Embryonic facial prominence (tissue), 1 donor: Measurements from ENCODE around the gene RECK.
"Not testable (repeated sequence)": the region's sequence is repeated elsewhere in the genome, so short reads cannot be mapped to it uniquely, and the experiment has no call there.

Experiments
- DNase-seq: peaks from one replicate; pipeline ENCODE4 v3.0.0-alpha.2; 2016; ENCODE audit errors: extremely low spot score

The RECK gene, protein sequence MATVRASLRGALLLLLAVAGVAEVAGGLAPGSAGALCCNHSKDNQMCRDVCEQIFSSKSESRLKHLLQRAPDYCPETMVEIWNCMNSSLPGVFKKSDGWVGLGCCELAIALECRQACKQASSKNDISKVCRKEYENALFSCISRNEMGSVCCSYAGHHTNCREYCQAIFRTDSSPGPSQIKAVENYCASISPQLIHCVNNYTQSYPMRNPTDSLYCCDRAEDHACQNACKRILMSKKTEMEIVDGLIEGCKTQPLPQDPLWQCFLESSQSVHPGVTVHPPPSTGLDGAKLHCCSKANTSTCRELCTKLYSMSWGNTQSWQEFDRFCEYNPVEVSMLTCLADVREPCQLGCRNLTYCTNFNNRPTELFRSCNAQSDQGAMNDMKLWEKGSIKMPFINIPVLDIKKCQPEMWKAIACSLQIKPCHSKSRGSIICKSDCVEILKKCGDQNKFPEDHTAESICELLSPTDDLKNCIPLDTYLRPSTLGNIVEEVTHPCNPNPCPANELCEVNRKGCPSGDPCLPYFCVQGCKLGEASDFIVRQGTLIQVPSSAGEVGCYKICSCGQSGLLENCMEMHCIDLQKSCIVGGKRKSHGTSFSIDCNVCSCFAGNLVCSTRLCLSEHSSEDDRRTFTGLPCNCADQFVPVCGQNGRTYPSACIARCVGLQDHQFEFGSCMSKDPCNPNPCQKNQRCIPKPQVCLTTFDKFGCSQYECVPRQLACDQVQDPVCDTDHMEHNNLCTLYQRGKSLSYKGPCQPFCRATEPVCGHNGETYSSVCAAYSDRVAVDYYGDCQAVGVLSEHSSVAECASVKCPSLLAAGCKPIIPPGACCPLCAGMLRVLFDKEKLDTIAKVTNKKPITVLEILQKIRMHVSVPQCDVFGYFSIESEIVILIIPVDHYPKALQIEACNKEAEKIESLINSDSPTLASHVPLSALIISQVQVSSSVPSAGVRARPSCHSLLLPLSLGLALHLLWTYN

DNA sequence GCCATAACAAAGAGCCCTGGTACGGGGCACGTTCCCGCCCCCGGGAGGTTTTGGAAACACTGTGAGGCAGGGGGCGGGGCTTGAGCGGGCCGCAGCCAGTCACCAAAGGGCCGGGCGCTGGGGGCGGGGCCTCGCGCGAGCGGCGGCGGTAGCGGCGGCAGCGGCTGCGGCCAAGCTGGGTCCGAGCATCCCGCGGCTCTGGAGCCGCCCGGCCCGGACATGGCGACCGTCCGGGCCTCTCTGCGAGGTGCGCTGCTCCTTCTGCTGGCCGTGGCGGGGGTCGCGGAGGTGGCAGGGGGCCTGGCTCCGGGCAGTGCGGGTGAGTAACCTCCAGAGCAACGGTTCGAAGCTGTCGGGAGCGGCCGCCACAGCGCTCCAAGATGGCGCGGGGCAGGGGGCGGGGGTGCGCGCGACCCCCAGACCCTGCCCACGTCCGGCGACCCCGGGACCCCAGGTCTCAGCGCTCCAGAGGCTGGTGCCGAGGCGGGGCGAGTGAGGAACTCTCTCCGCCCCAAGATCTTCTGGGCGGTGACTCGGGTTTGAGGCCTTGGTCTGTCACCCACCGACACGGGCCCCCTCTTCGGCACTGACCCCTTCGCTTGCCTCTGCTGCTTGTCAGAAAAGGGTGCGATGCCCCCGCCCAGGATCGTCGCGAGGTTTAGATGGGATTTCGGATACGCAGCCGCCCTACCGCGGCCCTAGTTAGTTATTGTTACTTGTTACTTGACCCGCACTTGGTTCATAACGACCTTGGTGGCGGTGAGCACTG lies at the start of gene RECK:
Gene RECK (plus strand): TSS at position 134 of the 769 bp plus-strand sequence. CDS start 86 bp downstream, at position 220.
- peak; percentile 48 for DNase-seq

DNA sequence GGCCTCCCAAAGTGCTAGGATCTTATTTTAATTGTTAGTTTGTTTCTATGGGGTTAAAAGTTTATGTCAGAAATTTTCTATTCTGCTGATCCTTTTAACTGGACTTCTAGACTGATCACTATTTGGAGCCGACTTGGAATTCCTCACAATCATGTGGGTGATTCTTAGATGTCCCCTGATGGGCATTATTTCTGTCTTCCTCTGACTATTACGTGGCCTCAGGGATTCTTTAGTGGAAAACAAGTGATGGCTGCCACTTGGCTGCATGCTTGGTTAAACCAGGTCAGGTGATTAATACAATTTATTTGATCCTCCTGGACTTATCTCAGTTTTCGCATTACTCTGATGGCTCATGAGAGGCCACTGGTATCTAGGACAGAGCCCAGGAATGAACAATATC lies 46.6 kb upstream of the RECK start:
- no peak for DNase-seq

GRCh38 chr9:35993136-35993535 lies 43.6 kb upstream of the RECK start:
- DNase-seq: not testable (repeated sequence)

DNA sequence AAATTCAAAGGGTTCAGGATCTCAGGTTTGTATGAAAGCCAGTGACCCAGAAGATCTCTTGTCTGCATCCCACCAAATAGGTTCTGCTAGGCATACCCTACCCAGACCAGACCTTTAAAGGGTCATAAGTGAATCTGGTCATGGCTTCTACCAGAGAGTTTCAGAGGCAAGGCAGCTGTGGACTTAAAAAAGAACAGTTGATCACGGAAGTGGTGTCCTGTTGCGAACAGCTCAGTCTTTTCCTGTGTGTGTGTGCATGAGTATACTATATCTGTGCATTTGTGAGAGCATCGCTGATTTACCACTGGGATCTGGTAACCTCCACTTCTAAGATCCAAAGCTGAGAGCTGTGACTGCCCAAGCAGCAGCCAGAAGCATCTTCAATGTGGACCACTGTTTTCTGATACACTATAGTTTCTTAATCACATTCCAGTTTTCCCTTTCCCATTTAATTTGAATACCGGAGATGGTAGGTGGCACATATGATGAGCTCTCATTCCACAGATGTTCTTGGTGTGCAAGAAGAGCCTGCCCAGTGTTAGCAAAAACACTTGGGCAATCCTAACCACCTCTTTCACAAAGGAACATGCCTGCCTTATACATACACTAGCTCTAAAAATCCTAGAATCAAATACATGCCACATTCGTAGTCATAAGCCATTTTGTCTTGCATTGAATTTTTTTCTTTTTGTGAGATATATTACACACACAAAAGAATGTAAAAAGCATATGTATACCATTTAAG lies 42.6 kb upstream of the RECK start:
- DNase-seq: no peak

- DNase-seq: no peak
Observed at GRCh38 chr9:35994959-35995358, 41.8 kb upstream of the RECK start.

GRCh38 chr9:35996358-35996970 lies 40.2 kb upstream of the RECK start:
- no peak for DNase-seq

DNA sequence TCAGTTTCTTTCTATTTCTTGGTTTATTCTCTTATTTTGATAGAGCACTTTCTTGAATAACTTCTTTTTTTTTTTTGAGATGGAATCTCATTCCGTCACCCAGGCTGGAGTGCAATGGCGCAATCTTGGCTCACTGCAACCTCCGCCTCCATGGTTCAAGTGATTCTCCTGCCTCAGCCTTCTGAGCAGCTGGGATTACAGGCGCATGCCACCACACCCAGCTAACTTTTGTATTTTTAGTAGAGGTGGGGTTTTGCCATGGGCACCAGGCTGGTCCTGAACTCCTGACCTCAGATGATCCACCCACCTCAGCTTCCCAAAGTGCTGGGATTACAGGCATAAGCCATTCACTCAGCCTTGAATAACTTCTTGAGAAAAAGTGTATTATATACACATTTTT lies 39.7 kb upstream of the RECK start:
- not testable (repeated sequence) for DNase-seq

GRCh38 chr9:35998333-35998732 lies 38.4 kb upstream of the RECK start:
- no peak for DNase-seq

DNA sequence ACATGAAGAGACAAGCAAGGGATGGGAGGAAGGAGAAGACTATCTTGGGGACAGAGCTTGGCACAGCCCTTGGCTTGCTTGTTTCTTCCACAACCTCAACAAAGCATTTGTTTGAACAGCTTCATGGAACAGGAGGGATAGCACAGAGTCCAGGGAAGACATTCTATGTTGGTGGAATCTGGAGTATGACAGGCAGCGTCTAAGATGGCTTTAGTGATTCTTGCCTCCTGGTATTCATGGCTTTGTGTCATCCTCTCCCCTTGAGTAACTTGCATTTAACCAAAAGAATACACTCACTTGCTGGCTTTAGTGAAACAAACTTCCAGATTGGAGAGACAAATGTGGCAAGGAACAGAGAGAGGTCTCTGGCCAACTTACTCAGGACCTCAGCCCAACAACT lies 30.8 kb upstream of the RECK start:
- DNase-seq: no peak

- no peak for DNase-seq
Observed at GRCh38 chr9:36006549-36007315, 30.0 kb upstream of the RECK start.

DNA sequence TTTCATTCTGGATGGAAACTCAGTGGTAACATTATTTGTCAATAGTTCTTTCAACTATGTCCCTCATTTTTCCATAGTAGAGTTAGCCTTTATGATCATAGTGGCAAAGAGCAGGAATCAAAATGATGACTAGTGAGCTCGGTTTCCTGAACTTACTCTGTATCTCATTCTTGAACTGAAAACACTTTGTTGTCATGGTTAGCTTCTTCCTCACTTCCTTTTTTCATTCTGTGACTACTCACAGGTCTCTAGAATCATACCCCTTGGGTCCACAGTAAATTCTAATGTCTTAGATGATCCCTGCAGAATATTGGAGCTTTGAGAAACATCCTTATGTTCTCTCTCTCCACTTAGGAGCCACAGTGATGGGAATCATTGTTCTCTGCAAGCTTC lies 29.4 kb upstream of the RECK start:
- DNase-seq: no peak

- no peak for DNase-seq
Observed at GRCh38 chr9:36007852-36008251, 28.9 kb upstream of the RECK start.

DNA sequence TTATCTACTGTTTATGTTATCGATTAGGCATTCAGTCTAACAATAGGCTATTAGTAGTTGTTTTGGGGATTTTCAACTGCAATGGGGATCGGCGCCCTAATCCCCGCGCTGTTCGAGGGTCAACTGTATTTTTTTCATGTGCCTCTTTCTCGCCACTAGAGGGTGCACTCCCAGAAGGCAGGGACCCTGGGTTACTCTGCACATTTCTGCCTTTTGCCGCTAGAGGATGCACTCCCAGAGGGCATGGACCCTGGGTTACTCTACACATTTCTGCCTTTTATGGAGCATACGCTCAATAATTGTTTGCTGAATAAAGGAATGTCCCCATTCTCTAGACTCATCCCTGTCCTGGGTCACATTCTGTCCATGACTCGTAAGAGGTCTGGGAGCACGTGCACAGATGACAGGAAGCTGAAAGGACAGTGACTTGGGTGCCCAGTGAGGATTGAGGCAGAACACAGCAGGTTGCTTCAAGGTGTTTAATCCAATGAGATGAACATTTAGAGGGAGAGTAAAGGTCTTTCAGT lies 27.9 kb upstream of the RECK start:
- no peak for DNase-seq

DNA sequence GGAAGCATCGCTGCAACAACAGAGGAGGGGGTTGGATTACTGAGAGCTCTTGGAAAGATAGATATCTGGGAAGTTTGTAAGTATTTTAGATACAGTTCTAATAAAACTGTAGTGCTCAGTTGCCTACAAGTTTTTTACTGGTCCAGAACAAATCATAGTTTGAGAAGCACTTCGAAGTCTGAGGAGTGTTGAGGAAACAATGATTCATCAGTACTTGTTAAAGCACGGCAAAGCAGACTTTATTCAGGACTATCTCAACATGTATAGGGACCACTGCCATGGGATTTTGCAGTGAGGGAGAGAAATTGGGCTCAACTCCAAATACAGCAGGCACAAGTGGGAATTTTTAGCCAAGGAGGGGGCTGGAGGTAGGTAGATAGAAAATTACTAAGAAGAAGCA lies 25.3 kb upstream of the RECK start:
- no peak for DNase-seq

DNA sequence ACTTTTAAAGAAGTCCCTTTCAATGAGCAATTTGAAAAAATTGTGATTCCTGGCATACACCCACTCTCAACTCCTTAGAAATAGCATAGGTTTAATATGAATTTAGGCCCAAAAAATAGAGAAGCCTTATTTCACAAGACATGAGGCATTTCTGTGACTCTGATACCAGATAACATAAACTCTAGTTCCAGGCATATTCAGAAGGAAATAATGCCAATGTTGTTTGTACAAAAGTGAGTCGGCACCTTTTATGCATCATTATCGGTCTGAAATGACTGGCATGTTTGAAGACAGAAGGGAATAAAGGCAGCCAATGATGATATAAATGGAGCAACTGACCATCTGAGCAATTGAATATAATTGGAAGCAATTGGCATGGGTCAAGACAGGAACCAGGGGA lies 19.4 kb upstream of the RECK start:
- DNase-seq: no peak

DNA sequence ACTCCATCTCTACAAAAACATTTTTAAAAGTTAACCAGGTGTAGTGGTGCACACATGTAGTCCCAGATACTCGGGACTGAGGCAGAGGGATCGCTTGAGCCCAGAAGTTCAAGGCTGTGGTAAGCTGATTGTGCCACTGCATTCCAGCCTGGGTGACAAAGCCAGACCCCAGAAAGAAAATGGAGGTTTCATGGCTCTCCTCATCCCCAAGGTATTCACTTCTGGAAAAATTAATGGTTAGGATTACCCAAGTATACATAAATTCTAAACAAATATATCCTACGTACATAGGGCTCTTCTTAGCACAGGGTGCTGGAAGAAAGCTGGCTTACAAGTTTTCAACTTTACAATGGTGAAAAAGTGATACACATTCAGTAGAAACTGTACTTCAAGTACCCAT lies 18.6 kb upstream of the RECK start:
- DNase-seq: no peak

DNA sequence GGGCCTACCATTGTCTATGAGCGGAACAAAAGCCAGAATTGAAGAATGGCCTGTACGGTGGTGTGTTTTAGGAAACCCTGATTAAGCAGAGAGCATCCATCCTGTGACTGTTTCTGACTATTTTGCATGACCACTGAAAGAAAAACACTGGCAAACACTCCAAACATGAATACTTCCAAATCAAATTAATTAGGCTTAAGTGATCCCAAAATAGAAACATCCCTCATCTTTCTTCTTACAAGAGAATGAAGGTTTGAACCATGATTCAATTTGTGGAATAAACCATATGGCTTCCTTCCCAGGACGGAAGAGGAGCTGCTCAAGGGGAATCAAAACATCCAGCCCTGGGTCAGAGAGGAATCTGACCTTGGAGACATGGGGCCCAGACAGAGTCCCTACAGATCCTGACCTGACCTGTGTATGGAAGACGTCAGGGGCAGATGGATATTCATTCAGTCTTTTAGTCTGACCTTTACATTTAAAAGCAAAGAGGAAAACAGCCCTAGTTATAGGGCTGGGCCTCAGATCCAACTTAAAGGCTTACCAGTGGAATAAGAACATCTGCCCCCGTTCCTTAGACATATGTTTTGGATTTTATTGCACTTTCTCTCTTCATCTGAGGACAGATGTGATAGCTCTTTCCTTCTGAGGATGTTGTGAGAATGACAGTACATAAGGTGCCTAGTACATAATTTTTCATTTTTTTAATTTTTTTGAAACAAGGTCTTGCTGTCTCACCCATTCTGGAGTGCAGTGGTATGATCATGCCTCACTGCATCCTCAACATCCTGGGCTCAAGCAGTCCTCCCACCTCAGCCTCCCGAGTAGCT lies 17.6 kb upstream of the RECK start:
- DNase-seq: no peak

DNA sequence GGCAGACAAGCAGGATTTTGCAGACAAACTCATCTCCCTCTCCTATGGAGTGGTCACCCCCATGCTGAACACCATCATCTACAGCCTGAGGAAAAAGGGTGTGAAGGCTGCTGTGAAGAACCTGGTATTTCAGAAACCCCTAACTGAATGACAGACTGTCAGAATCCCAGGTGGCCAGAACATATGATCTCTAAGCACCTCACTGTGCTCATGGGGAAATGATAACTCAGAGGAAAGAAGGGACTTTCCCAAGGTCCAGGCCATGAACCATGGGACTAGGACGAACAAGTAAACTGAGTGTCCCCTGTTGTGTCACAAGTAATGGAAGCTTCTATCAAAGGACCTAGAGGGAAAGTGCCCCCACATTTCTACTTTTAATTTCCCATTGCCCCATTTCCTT lies 14.7 kb upstream of the RECK start:
- no peak for DNase-seq
